ENCODE measurements around the gene SLC4A4. TPM values are rescaled to one million over a fixed set of nuclear protein-coding genes. Genes with fewer than 3 reads are reported as not detected.

The SLC4A4 gene
- total RNA-seq, 1 experiment from 2014 or later = 0.92 TPM

- no CpG with 5 or more reads among the region's 3 CpGs for WGBS (ENCODE audit: extremely low coverage, insufficient read length, low lambda C conversion rate)
- Mint-ChIP-seq H3K27ac (peak overlapping the region in 2 of 3 experiments; percentile 46 to 74; a peak in 4 of 7 replicates), H3K27me3 (ENCODE audit: low read depth) (no peaks in the 10 kb centered on the region), H3K4me1 (peaks cover 22 to 27% of the 10 kb centered on the region in 2 experiments), H3K36me3 (ENCODE audit: insufficient read depth in 1 of 3, low read depth in 3 of 3) (no peaks in the 10 kb centered on the region), H3K9me3 (peaks cover 0 to 3% of the 10 kb centered on the region in 2 experiments; a peak in 1 of 5 replicates), H3K4me3 (no peak overlapping the region)
- Histone ChIP-seq H4K8ac (replicated peaks; ENCODE audit: insufficient read length, low read depth, low read length) (no peak overlapping the region), H3K27ac (ENCODE audit: insufficient read length, low read depth, low read length) (no peak overlapping the region), H3K4me1 (ENCODE audit: insufficient read depth, low read length) (peaks cover 8% of the 10 kb centered on the region; the same call in 1 of the 2 replicates), H4K5ac (ENCODE audit: insufficient read length, low read depth, low read length) (no peak overlapping the region), H3T11ph (ENCODE audit: low read length) (no peak overlapping the region), H4K20me1 (ENCODE audit: control insufficient read depth, insufficient read depth, insufficient read length) (no peaks in the 10 kb centered on the region), H2AFZ (ENCODE audit: low read length) (no peak overlapping the region), H3K4ac (ENCODE audit: low read depth, low read length) (no peak overlapping the region), H3K23ac (ENCODE audit: insufficient read length, low read depth, low read length) (no peak overlapping the region), H2BK20ac (ENCODE audit: low read depth, low read length, poor library complexity, severe bottlenecking) (no peak overlapping the region), H3K23me2 (ENCODE audit: insufficient read length, low read depth, low read length, poor library complexity, severe bottlenecking) (no peaks in the 10 kb centered on the region), H3K79me1 (ENCODE audit: insufficient read depth, low read depth, low read length, poor library complexity, severe bottlenecking) (no peaks in the 10 kb centered on the region), H3K56ac (ENCODE audit: insufficient read length, low read depth, low read length) (no peak overlapping the region), H2BK15ac (ENCODE audit: low read depth, low read length) (no peak overlapping the region), H3K27me3 (ENCODE audit: insufficient read depth, low read length) (no peaks in the 10 kb centered on the region), H3K18ac (ENCODE audit: insufficient read length, low read depth, low read length) (no peak overlapping the region), H2AK5ac (ENCODE audit: insufficient read length, low read length) (no peak overlapping the region), H4K91ac (ENCODE audit: insufficient read length, low read depth, low read length) (no peak overlapping the region), H2BK12ac (ENCODE audit: insufficient read length, low read depth, low read length) (no peak overlapping the region), H2BK120ac (ENCODE audit: low read depth, low read length, poor library complexity, severe bottlenecking) (no peak overlapping the region), H3K9ac (ENCODE audit: extremely low read depth, insufficient read length, low read length) (no peak overlapping the region), H3K79me2 (ENCODE audit: insufficient read depth, low read length) (no peaks in the 10 kb centered on the region), H3K14ac (ENCODE audit: insufficient read depth, low read length) (no peak overlapping the region), H3K4me2 (ENCODE audit: insufficient read depth, insufficient read length, low read length) (no peak overlapping the region), H3K9me3 (ENCODE audit: control insufficient read depth, low read depth, low read length) (no peaks in the 10 kb centered on the region), H2BK5ac (ENCODE audit: insufficient read length, low read length) (no peak overlapping the region)
- TF ChIP-seq, protein P1, sequence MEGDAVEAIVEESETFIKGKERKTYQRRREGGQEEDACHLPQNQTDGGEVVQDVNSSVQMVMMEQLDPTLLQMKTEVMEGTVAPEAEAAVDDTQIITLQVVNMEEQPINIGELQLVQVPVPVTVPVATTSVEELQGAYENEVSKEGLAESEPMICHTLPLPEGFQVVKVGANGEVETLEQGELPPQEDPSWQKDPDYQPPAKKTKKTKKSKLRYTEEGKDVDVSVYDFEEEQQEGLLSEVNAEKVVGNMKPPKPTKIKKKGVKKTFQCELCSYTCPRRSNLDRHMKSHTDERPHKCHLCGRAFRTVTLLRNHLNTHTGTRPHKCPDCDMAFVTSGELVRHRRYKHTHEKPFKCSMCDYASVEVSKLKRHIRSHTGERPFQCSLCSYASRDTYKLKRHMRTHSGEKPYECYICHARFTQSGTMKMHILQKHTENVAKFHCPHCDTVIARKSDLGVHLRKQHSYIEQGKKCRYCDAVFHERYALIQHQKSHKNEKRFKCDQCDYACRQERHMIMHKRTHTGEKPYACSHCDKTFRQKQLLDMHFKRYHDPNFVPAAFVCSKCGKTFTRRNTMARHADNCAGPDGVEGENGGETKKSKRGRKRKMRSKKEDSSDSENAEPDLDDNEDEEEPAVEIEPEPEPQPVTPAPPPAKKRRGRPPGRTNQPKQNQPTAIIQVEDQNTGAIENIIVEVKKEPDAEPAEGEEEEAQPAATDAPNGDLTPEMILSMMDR (conservative IDR thresholded peaks at IDR 0.05) = no peak
- no peak for DNase-seq
Observed at GRCh38 chr4:71300964-71301363, 37.9 kb upstream of the SLC4A4 start.

All from H9 (cell line).